Activated gamma-delta T cell treated with anti-CD3 and anti-CD28 coated beads, Interleukin-2, amount 50 U/mL, for 16 hours (primary cell): ENCODE data around the gene SLC9A9.

Experiments used
- DNase-seq: peaks from one replicate; pipeline ENCODE4 v3.0.0-alpha.2; 2020; ENCODE audit warnings: low read depth

The SLC9A9 gene

GRCh38 chr3:143840636-143841035, 7.6 kb downstream of the SLC9A9 start:
- no peak for DNase-seq

- DNase-seq = no peak
These were observed 8.3 kb downstream of the SLC9A9 start for GRCh38 chr3:143839980-143840379.

- no peak for DNase-seq
These were observed 11.2 kb downstream of the SLC9A9 start for GRCh38 chr3:143837076-143837475.

GRCh38 chr3:143835312-143835711, 13.0 kb downstream of the SLC9A9 start:
- no peak for DNase-seq

GRCh38 chr3:143832433-143832832, 15.8 kb downstream of the SLC9A9 start:
- no peak for DNase-seq

GRCh38 chr3:143831994-143832393, 16.3 kb downstream of the SLC9A9 start:
- DNase-seq = no peak

- no peak for DNase-seq
These were observed 17.1 kb downstream of the SLC9A9 start for GRCh38 chr3:143831208-143831607.

GRCh38 chr3:143830786-143831185, 17.5 kb downstream of the SLC9A9 start:
- no peak for DNase-seq

GRCh38 chr3:143830063-143830462, 18.2 kb downstream of the SLC9A9 start:
- no peak for DNase-seq

GRCh38 chr3:143827425-143827824, 20.8 kb downstream of the SLC9A9 start:
- DNase-seq = no peak

GRCh38 chr3:143826296-143826695, 22.0 kb downstream of the SLC9A9 start:
- DNase-seq = no peak

- DNase-seq = no peak
These were observed 22.8 kb downstream of the SLC9A9 start for GRCh38 chr3:143825513-143825912.

- no peak for DNase-seq
These were observed 23.4 kb downstream of the SLC9A9 start for GRCh38 chr3:143824735-143825385.

GRCh38 chr3:143822798-143823197, 25.5 kb downstream of the SLC9A9 start:
- DNase-seq = no peak

- DNase-seq = no peak
These were observed 25.9 kb downstream of the SLC9A9 start for GRCh38 chr3:143822374-143822773.

- no peak for DNase-seq
These were observed 26.4 kb downstream of the SLC9A9 start for GRCh38 chr3:143821862-143822261.

- no peak for DNase-seq
These were observed 27.6 kb downstream of the SLC9A9 start for GRCh38 chr3:143820466-143821221.

GRCh38 chr3:143819890-143820289, 28.4 kb downstream of the SLC9A9 start:
- no peak for DNase-seq

- DNase-seq = no peak
These were observed 33.8 kb downstream of the SLC9A9 start for GRCh38 chr3:143814443-143814889.

- no peak for DNase-seq
These were observed 35.8 kb downstream of the SLC9A9 start for GRCh38 chr3:143812481-143812880.

GRCh38 chr3:143811602-143812001, 36.7 kb downstream of the SLC9A9 start:
- DNase-seq = no peak

GRCh38 chr3:143810953-143811265, 37.4 kb downstream of the SLC9A9 start:
- DNase-seq = no peak

GRCh38 chr3:143810166-143810952, 37.9 kb downstream of the SLC9A9 start:
- DNase-seq = no peak
